MCF 10A (cell line): ENCODE data around the gene XIST. TPM values are rescaled to one million over a fixed set of nuclear protein-coding genes. Genes with fewer than 3 reads are reported as not detected.

ENCODE experiments used
- BruUV-seq: library from RNA; stranded (reverse); fragments of 400-500 nt; replicated peaks from 2 replicates; lab custom pipeline; 2021; lab: Mats Ljungman, UMichigan
- CTCF ChIA-PET: fragments of 300-600 bp; sonication (Branson Sonifier 250); formaldehyde crosslinking; extraction: SDS; loops from one replicate; lab custom pipeline; 2021; ENCODE audit warnings: antibody characterized with exemption, inconsistent platforms; lab: Yijun Ruan, JAX
- POLR2A ChIA-PET: fragments of 300-600, 350-650 bp; sonication (Branson Sonifier 250); formaldehyde crosslinking; extraction: SDS; loops from one replicate; lab custom pipeline; 2020; ENCODE audit warnings: antibody characterized with exemption, inconsistent platforms; lab: Yijun Ruan, JAX
- DNase-seq: peaks from one replicate; pipeline ENCODE4 v3.0.0-alpha.2; 2018; ENCODE audit not compliant: unreplicated experiment
- H3K27ac Mint-ChIP-seq: one replicate; pipeline ENCODE4 v1.8.0; 2022; ENCODE audit warnings: mild to moderate bottlenecking, low read depth, mixed read lengths; ENCODE audit not compliant: unreplicated experiment
- H3K27me3 Mint-ChIP-seq: one replicate; pipeline ENCODE4 v1.8.0; 2022; ENCODE audit warnings: mixed read lengths; ENCODE audit not compliant: insufficient read depth, unreplicated experiment
- H3K36me3 Mint-ChIP-seq: one replicate; pipeline ENCODE4 v1.8.0; 2022; ENCODE audit warnings: mild to moderate bottlenecking, moderate library complexity, mixed read lengths; ENCODE audit not compliant: insufficient read depth, unreplicated experiment
- H3K4me1 Mint-ChIP-seq: one replicate; pipeline ENCODE4 v1.8.0; 2022; ENCODE audit warnings: mixed read lengths; ENCODE audit not compliant: insufficient read depth, unreplicated experiment
- H3K4me3 Mint-ChIP-seq: one replicate; pipeline ENCODE4 v1.8.0; 2022; ENCODE audit warnings: mild to moderate bottlenecking, moderate library complexity, mixed read lengths; ENCODE audit not compliant: unreplicated experiment
- H3K9me3 Mint-ChIP-seq: one replicate; pipeline ENCODE4 v1.8.0; 2022; ENCODE audit warnings: mixed read lengths; ENCODE audit not compliant: unreplicated experiment
- CTCF ChIP-seq: fragments of 200-600 bp; IDR thresholded peaks from one replicate; pipeline ENCODE4 v1.8.0; 2022; ENCODE audit warnings: antibody characterized with exemption, mild to moderate bottlenecking; ENCODE audit not compliant: unreplicated experiment
- intact Hi-C: fragments of 100-400 bp; cut with micrococcal nuclease; formaldehyde crosslinking; loops from 2 replicates; pipeline ENCODE4 v1.14.1; 2022
- total RNA-seq: library from RNA; stranded (reverse); gene quantifications from 2 replicates; pipeline ENCODE4 v1.2.3, GENCODE V29; 2022

The XIST gene
- total RNA-seq, 1 experiment from 2014 or later: 310 TPM

GRCh38 chrX:73851014-73852009 lies 1.2 kb downstream of the XIST start:
- peak; percentile 95 for DNase-seq
- no peak for TF ChIP-seq CTCF
- Mint-ChIP-seq H3K4me3 (peak overlapping the region; percentile 91), H3K36me3 (peaks cover 7% of the 10 kb centered on the region), H3K27ac (peak overlapping the region; percentile 98), H3K27me3 (no peaks in the 10 kb centered on the region), H3K9me3 (no peaks in the 10 kb centered on the region), H3K4me1 (peaks cover 14% of the 10 kb centered on the region)
- ChIA-PET CTCF (interaction anchor here (0.7 to 1.2 kb wide), 3 partner anchors 11 to 649 kb away, joined by 3 to 4 read pairs (median 3); no protein-coding TSS in a partner anchor), POLR2A (interaction anchor here (0.6 to 2.2 kb wide), 8 partner anchors 10 to 376 kb away, joined by 3 to 7 read pairs (median 4); no protein-coding TSS in a partner anchor)
- BruUV-seq: TSS peak; percentile 87
- intact Hi-C loops: no loop called here

GRCh38 chrX:73850124-73851013 lies 2.1 kb downstream of the XIST start:
- Mint-ChIP-seq H3K27ac (peak overlapping the region; percentile 98), H3K4me1 (peaks cover 14% of the 10 kb centered on the region), H3K9me3 (no peaks in the 10 kb centered on the region), H3K4me3 (peak overlapping the region; percentile 91), H3K27me3 (no peaks in the 10 kb centered on the region), H3K36me3 (peaks cover 7% of the 10 kb centered on the region)
- POLR2A ChIA-PET: interaction anchor here (0.6 to 1.8 kb wide), 5 partner anchors 10 to 94 kb away, joined by 3 to 7 read pairs (median 4); no protein-coding TSS in a partner anchor
- no TSS peak for BruUV-seq
- DNase-seq: peak; percentile 64
- TF ChIP-seq CTCF: peak; percentile 48
- intact Hi-C loops: no loop called here
- CTCF ChIA-PET: interaction anchor here (0.7 to 1.2 kb wide), 4 partner anchors 8 to 650 kb away, joined by 3 to 6 read pairs (median 3); no protein-coding TSS in a partner anchor

GRCh38 chrX:73849073-73849472 lies 3.4 kb downstream of the XIST start:
- Mint-ChIP-seq H3K27me3 (no peaks in the 10 kb centered on the region), H3K4me3 (peak overlapping the region; percentile 91), H3K4me1 (peaks cover 26% of the 10 kb centered on the region), H3K9me3 (no peaks in the 10 kb centered on the region), H3K27ac (no peak overlapping the region), H3K36me3 (peaks cover 12% of the 10 kb centered on the region)
- CTCF ChIA-PET: no interaction called here
- no peak for DNase-seq
- no peak for TF ChIP-seq CTCF
- no TSS peak for BruUV-seq
- POLR2A ChIA-PET: no interaction called here
- intact Hi-C loops: loop anchor here (5.0 kb wide), 1 partner anchor 382 kb away; no protein-coding TSS in a partner anchor
